NCI-H226 (cell line): ENCODE results near the gene TRIM21.
"Not testable (repeated sequence)": the region's sequence is repeated elsewhere in the genome, so short reads cannot be mapped to it uniquely, and the experiment has no call there.

Experiments
- DNase-seq: peaks from one replicate; pipeline ENCODE4 v3.0.0-alpha.2; 2015

The TRIM21 gene

GRCh38 chr11:4393209-4393857 lies at the start of gene TRIM21:
Gene TRIM21, minus strand, starts transcription at chr11:4393702. Its CDS starts 3,293 bp downstream, at chr11:4390409.
- peak; percentile 85 for DNase-seq

- no peak for DNase-seq
These were observed 48.0 kb upstream of the TRIM21 start for GRCh38 chr11:4441515-4441914.

- no peak for DNase-seq
These were observed 42.9 kb upstream of the TRIM21 start for GRCh38 chr11:4436411-4436810.

GRCh38 chr11:4433856-4434255 lies 40.4 kb upstream of the TRIM21 start:
- no peak for DNase-seq

GRCh38 chr11:4430051-4430450 lies 36.5 kb upstream of the TRIM21 start:
- no peak for DNase-seq

- no peak for DNase-seq
These were observed 24.9 kb upstream of the TRIM21 start for GRCh38 chr11:4418403-4418802.

GRCh38 chr11:4416816-4417215 lies 23.3 kb upstream of the TRIM21 start:
- DNase-seq: no peak

- DNase-seq: no peak
These were observed 22.8 kb upstream of the TRIM21 start for GRCh38 chr11:4416306-4416705.

GRCh38 chr11:4406206-4406605 lies 12.7 kb upstream of the TRIM21 start:
- DNase-seq: not testable (repeated sequence)

GRCh38 chr11:4393858-4394223 lies 339 bp upstream of the TRIM21 start:
- no peak for DNase-seq

- DNase-seq: no peak
These were observed 5.3 kb downstream of the TRIM21 start for GRCh38 chr11:4388221-4388620.

- no peak for DNase-seq
These were observed 7.3 kb downstream of the TRIM21 start for GRCh38 chr11:4385978-4386740.

- DNase-seq: no peak
These were observed 11.6 kb downstream of the TRIM21 start for GRCh38 chr11:4381901-4382300.

GRCh38 chr11:4375431-4376140 lies 17.9 kb downstream of the TRIM21 start:
- DNase-seq: no peak

GRCh38 chr11:4370166-4370565 lies 23.3 kb downstream of the TRIM21 start:
- DNase-seq: no peak

- no peak for DNase-seq
These were observed 25.2 kb downstream of the TRIM21 start, which contains the start of gene OR52B4 for GRCh38 chr11:4368286-4368685. Gene OR52B4, minus strand, starts transcription at chr11:4368386. Its CDS starts 91 bp downstream, at chr11:4368295.

- DNase-seq: not testable (repeated sequence)
These were observed 45.4 kb downstream of the TRIM21 start for GRCh38 chr11:4348142-4348541.

GRCh38 chr11:4345366-4345765 lies 48.1 kb downstream of the TRIM21 start:
- DNase-seq: not testable (repeated sequence)
